HUES6 (cell line): Measurements from ENCODE around the gene CCIN.

Source experiments
- H3K27ac ChIP-seq: 2 replicates; pipeline ENCODE4 v1.7.0; 2013; ENCODE audit warnings: low read depth, mild to moderate bottlenecking, low read length, inconsistent platforms
- H3K27me3 ChIP-seq: 2 replicates; pipeline ENCODE4 v1.6.1; 2013; ENCODE audit warnings: low read length; ENCODE audit not compliant: control insufficient read depth, insufficient read depth
- H3K36me3 ChIP-seq: 2 replicates; pipeline ENCODE4 v1.6.1; 2013; ENCODE audit warnings: low read length; ENCODE audit not compliant: control insufficient read depth, insufficient read depth
- H3K4me1 ChIP-seq: 2 replicates; pipeline ENCODE4 v1.6.1; 2013; ENCODE audit warnings: low read length; ENCODE audit not compliant: control insufficient read depth, insufficient read depth
- H3K4me3 ChIP-seq: 2 replicates; pipeline ENCODE4 v1.5.1; 2013; ENCODE audit warnings: low read depth, low read length
- H3K9ac ChIP-seq: one replicate; pipeline ENCODE4 v1.6.1; 2013; ENCODE audit warnings: mild to moderate bottlenecking, low read length
- H3K9me3 ChIP-seq: 2 replicates; pipeline ENCODE4 v1.6.1; 2013; ENCODE audit warnings: low read depth, low read length; ENCODE audit not compliant: control insufficient read depth, insufficient read depth

The CCIN gene

GRCh38 chr9:36213989-36214388 is 44.8 kb downstream of the CCIN start:
- H3K4me1 ChIP-seq, result no peaks in the 10 kb centered on the region
- H3K9ac ChIP-seq, result no peak overlapping the region
- H3K27me3 ChIP-seq, result no peaks in the 10 kb centered on the region
- no peak overlapping the region for H3K4me3 ChIP-seq
- no peak overlapping the region for H3K27ac ChIP-seq
- H3K36me3 ChIP-seq, result peaks cover 90% of the 10 kb centered on the region
- no peaks in the 10 kb centered on the region for H3K9me3 ChIP-seq

GRCh38 chr9:36214571-36214970 is 45.4 kb downstream of the CCIN start:
- Histone ChIP-seq H3K27me3 (no peaks in the 10 kb centered on the region), H3K36me3 (peaks cover 90% of the 10 kb centered on the region), H3K27ac (no peak overlapping the region), H3K9ac (no peak overlapping the region), H3K4me1 (no peaks in the 10 kb centered on the region), H3K9me3 (no peaks in the 10 kb centered on the region), H3K4me3 (no peak overlapping the region)

GRCh38 chr9:36217256-36217968 is 48.2 kb downstream of the CCIN start:
- Histone ChIP-seq H3K9ac (no peak overlapping the region), H3K4me1 (no peaks in the 10 kb centered on the region), H3K36me3 (peaks cover 86% of the 10 kb centered on the region), H3K9me3 (peaks cover 1% of the 10 kb centered on the region; the same call in 1 of the 2 replicates), H3K27me3 (no peaks in the 10 kb centered on the region), H3K27ac (no peak overlapping the region), H3K4me3 (no peak overlapping the region)

GRCh38 chr9:36218011-36218410 is 48.8 kb downstream of the CCIN start:
- H3K4me1 ChIP-seq, result no peaks in the 10 kb centered on the region
- H3K27ac ChIP-seq, result no peak overlapping the region
- no peak overlapping the region for H3K4me3 ChIP-seq
- H3K9me3 ChIP-seq, result peaks cover 7% of the 10 kb centered on the region; the same call in 1 of the 2 replicates
- H3K9ac ChIP-seq, result no peak overlapping the region
- H3K27me3 ChIP-seq, result no peaks in the 10 kb centered on the region
- peaks cover 86% of the 10 kb centered on the region for H3K36me3 ChIP-seq

- H3K4me3 ChIP-seq, result no peak overlapping the region
- no peak overlapping the region for H3K9ac ChIP-seq
- H3K4me1 ChIP-seq, result no peaks in the 10 kb centered on the region
- H3K27me3 ChIP-seq, result no peaks in the 10 kb centered on the region
- peaks cover 7% of the 10 kb centered on the region; the same call in 1 of the 2 replicates for H3K9me3 ChIP-seq
- peaks cover 86% of the 10 kb centered on the region for H3K36me3 ChIP-seq
- no peak overlapping the region for H3K27ac ChIP-seq
Observed at GRCh38 chr9:36218411-36218901, 49.3 kb downstream of the CCIN start.
